ENCODE measurements around the gene TNFRSF19.
"Not testable (repeated sequence)": the region's sequence is repeated elsewhere in the genome, so short reads cannot be mapped to it uniquely, and the experiment has no call there.

The TNFRSF19 gene

GRCh38 chr13:23584275-23584674, 14.1 kb downstream of the TNFRSF19 start:
- Histone ChIP-seq H3K9me3 (ENCODE audit: control insufficient read depth, insufficient read depth, low read length) (no peaks in the 10 kb centered on the region), H3K36me3 (ENCODE audit: control insufficient read depth, insufficient read depth, low read length) (no peaks in the 10 kb centered on the region), H3K27me3 (ENCODE audit: control insufficient read depth, insufficient read depth, low read length) (peaks cover 17% of the 10 kb centered on the region), H3K4me3 (ENCODE audit: low read depth, low read length) (no peak overlapping the region), H3K9ac (ENCODE audit: low read depth, low read length) (no peak overlapping the region), H3K4me1 (ENCODE audit: control insufficient read depth, insufficient read depth, low read length) (peaks cover 10% of the 10 kb centered on the region), H3K27ac (ENCODE audit: low read depth, low read length) (no peak overlapping the region)

DNA sequence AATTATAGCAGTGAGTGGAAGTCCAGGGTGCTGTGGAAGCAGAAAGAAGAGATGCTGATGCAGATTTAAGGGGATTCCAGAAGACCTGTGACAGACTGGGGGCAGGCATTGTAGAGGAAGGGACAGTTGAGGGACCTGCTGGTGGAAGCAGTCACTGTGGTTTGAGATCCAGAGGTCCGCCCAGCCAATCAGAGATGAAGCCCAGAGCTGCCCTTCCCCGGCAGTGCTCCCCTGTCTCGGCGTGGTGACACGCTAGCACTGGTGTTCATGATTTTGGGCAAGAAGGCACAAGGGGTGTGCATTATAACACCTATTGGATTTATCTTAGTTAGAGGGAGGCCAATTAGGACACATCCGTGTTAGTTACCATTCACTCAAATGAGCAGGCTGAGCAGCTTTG, 16.1 kb downstream of the TNFRSF19 start:
- Histone ChIP-seq H3K9me3 (ENCODE audit: control insufficient read depth, insufficient read depth, low read length) (no peaks in the 10 kb centered on the region), H3K4me3 (ENCODE audit: low read depth, low read length) (no peak overlapping the region), H3K9ac (ENCODE audit: low read depth, low read length) (no peak overlapping the region), H3K4me1 (ENCODE audit: control insufficient read depth, insufficient read depth, low read length) (no peaks in the 10 kb centered on the region), H3K27me3 (ENCODE audit: control insufficient read depth, insufficient read depth, low read length) (no peaks in the 10 kb centered on the region), H3K27ac (ENCODE audit: low read depth, low read length) (no peak overlapping the region), H3K36me3 (ENCODE audit: control insufficient read depth, insufficient read depth, low read length) (no peaks in the 10 kb centered on the region)

DNA sequence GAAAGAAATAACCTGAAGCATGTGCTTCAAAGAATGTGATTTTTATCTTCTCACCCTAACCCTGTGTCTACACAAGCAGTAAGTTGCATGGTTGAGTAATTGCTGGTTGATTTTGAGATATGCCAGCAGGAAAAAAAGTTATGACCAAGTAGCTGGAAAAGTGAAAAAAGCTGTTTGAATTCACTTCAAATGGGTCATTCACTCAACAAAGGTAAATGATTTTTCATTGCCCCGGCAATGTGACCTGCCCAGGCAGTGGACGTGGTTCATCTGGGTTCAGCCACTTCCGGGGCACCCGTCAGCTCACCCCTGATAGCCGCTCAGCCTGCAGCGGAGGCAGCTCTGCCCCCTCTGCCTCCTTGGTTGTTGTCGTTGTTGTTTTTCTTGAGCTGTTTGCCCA, 18.5 kb downstream of the TNFRSF19 start:
- no peaks in the 10 kb centered on the region for H3K36me3 ChIP-seq (ENCODE audit: control insufficient read depth, insufficient read depth, low read length)
- H3K9ac ChIP-seq (ENCODE audit: low read depth, low read length), result no peak overlapping the region
- H3K27ac ChIP-seq (ENCODE audit: low read depth, low read length), result no peak overlapping the region
- H3K4me1 ChIP-seq (ENCODE audit: control insufficient read depth, insufficient read depth, low read length), result no peaks in the 10 kb centered on the region
- H3K27me3 ChIP-seq (ENCODE audit: control insufficient read depth, insufficient read depth, low read length), result no peaks in the 10 kb centered on the region
- H3K9me3 ChIP-seq (ENCODE audit: control insufficient read depth, insufficient read depth, low read length), result no peaks in the 10 kb centered on the region
- no peak overlapping the region for H3K4me3 ChIP-seq (ENCODE audit: low read depth, low read length)

DNA sequence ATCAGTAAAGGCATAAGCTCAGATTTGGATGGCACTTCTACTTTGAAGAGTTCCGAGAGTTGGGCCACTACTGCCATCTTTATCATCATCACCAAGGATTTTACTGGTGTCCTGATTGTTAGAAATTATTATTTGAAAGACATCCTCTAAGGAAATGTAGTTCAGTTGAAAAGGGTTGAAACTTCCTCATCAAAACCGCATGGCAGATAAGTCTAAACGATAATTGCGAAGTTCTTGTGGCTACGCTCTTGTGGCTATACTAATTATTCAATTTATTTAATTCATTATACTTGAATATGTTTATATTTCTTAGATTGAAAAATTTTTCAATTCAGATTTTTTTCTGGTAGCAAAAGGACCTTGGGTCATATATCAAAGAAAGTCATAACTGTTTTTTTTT, 22.4 kb downstream of the TNFRSF19 start:
- 0 out of 2 replicates have a peak, but pooled peaks cover 4% of the 10 kb centered on the region for H3K9me3 ChIP-seq (ENCODE audit: control insufficient read depth, insufficient read depth, low read length)

GRCh38 chr13:23593148-23593547, 22.9 kb downstream of the TNFRSF19 start:
- 0 out of 2 replicates have a peak, but pooled peaks cover 4% of the 10 kb centered on the region for H3K9me3 ChIP-seq (ENCODE audit: control insufficient read depth, insufficient read depth, low read length)
- no peak overlapping the region for H3K27ac ChIP-seq (ENCODE audit: low read depth, low read length)
- H3K36me3 ChIP-seq (ENCODE audit: control insufficient read depth, insufficient read depth, low read length), result no peaks in the 10 kb centered on the region
- H3K4me3 ChIP-seq (ENCODE audit: low read depth, low read length), result no peak overlapping the region
- no peaks in the 10 kb centered on the region for H3K4me1 ChIP-seq (ENCODE audit: control insufficient read depth, insufficient read depth, low read length)
- no peaks in the 10 kb centered on the region for H3K27me3 ChIP-seq (ENCODE audit: control insufficient read depth, insufficient read depth, low read length)
- H3K9ac ChIP-seq (ENCODE audit: low read depth, low read length), result no peak overlapping the region

More for the DNA sequence above, 22.4 kb downstream of the TNFRSF19 start:
- H3K27me3 ChIP-seq (ENCODE audit: control insufficient read depth, insufficient read depth, low read length), result no peaks in the 10 kb centered on the region
- H3K36me3 ChIP-seq (ENCODE audit: control insufficient read depth, insufficient read depth, low read length), result no peaks in the 10 kb centered on the region
- no peak overlapping the region for H3K27ac ChIP-seq (ENCODE audit: low read depth, low read length)
- no peak overlapping the region for H3K9ac ChIP-seq (ENCODE audit: low read depth, low read length)
- H3K4me3 ChIP-seq (ENCODE audit: low read depth, low read length), result no peak overlapping the region
- no peaks in the 10 kb centered on the region for H3K4me1 ChIP-seq (ENCODE audit: control insufficient read depth, insufficient read depth, low read length)

GRCh38 chr13:23594290-23594689, 24.1 kb downstream of the TNFRSF19 start:
- not testable (repeated sequence) for H3K9ac ChIP-seq (ENCODE audit: low read depth, low read length); H3K27me3 ChIP-seq (ENCODE audit: control insufficient read depth, insufficient read depth, low read length); H3K9me3 ChIP-seq (ENCODE audit: control insufficient read depth, insufficient read depth, low read length); H3K36me3 ChIP-seq (ENCODE audit: control insufficient read depth, insufficient read depth, low read length); H3K4me1 ChIP-seq (ENCODE audit: control insufficient read depth, insufficient read depth, low read length); H3K4me3 ChIP-seq (ENCODE audit: low read depth, low read length); H3K27ac ChIP-seq (ENCODE audit: low read depth, low read length)

DNA sequence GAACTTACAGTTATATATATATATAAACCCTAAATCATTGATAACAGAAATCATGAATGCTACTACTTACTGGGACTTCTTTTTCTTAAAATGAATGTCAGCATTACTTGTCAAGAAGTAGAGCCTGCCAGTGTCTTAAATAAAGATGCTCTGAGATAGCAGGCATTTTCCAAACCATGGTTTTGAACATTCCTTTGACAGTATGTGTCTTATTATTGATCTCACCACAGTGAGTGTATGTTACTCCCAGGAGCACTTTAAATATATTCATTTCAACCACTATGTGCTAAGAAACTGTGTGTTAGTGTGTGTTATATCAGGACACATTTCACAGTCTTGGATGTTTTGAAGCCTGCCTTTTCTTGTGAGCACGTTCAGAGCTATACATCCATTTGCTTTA, 28.2 kb downstream of the TNFRSF19 start:
- Histone ChIP-seq H3K27me3 (ENCODE audit: control insufficient read depth, insufficient read depth, low read length) (no peaks in the 10 kb centered on the region), H3K9me3 (ENCODE audit: control insufficient read depth, insufficient read depth, low read length) (peaks cover 9% of the 10 kb centered on the region; the same call in 1 of the 2 replicates), H3K36me3 (ENCODE audit: control insufficient read depth, insufficient read depth, low read length) (no peaks in the 10 kb centered on the region), H3K4me1 (ENCODE audit: control insufficient read depth, insufficient read depth, low read length) (peaks cover 28% of the 10 kb centered on the region), H3K4me3 (ENCODE audit: low read depth, low read length) (no peak overlapping the region), H3K27ac (ENCODE audit: low read depth, low read length) (peak overlapping the region; percentile 94), H3K9ac (ENCODE audit: low read depth, low read length) (no peak overlapping the region)

- Histone ChIP-seq H3K4me1 (ENCODE audit: control insufficient read depth, insufficient read depth, low read length) (peaks cover 28% of the 10 kb centered on the region), H3K9ac (ENCODE audit: low read depth, low read length) (peak overlapping the region; percentile 16; the same call in 1 of the 2 replicates), H3K27me3 (ENCODE audit: control insufficient read depth, insufficient read depth, low read length) (no peaks in the 10 kb centered on the region), H3K4me3 (ENCODE audit: low read depth, low read length) (0 out of 2 replicates have a peak overlapping the region, but pooled peaks have one; percentile 6), H3K9me3 (ENCODE audit: control insufficient read depth, insufficient read depth, low read length) (peaks cover 9% of the 10 kb centered on the region; the same call in 1 of the 2 replicates), H3K36me3 (ENCODE audit: control insufficient read depth, insufficient read depth, low read length) (no peaks in the 10 kb centered on the region), H3K27ac (ENCODE audit: low read depth, low read length) (peak overlapping the region; percentile 97)
These were observed 29.1 kb downstream of the TNFRSF19 start for GRCh38 chr13:23599083-23599925.

DNA sequence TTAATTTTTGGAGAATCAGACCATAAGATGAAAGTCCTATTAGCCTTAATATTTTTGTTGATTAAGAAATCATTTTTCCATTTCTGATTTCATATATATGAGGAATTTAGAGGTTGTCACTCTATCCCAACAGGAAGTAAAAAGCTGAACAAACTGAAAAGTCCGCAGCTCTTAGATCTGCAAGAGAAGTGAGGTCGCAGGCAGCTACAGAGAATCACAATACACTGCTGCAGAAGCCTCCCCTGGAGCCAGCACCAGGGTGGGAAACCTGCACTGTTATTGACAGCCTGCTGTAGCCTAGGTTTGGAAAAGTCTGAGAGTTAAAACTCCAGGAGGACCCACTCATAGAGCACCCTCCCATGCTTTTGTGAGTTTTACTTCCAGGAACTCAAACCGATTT, 29.9 kb downstream of the TNFRSF19 start:
- H3K4me1 ChIP-seq (ENCODE audit: control insufficient read depth, insufficient read depth, low read length), result peaks cover 28% of the 10 kb centered on the region
- no peaks in the 10 kb centered on the region for H3K27me3 ChIP-seq (ENCODE audit: control insufficient read depth, insufficient read depth, low read length)
- H3K9me3 ChIP-seq (ENCODE audit: control insufficient read depth, insufficient read depth, low read length), result peaks cover 5% of the 10 kb centered on the region; the same call in 1 of the 2 replicates
- H3K36me3 ChIP-seq (ENCODE audit: control insufficient read depth, insufficient read depth, low read length), result no peaks in the 10 kb centered on the region
- no peak overlapping the region for H3K4me3 ChIP-seq (ENCODE audit: low read depth, low read length)
- H3K9ac ChIP-seq (ENCODE audit: low read depth, low read length), result peak overlapping the region; percentile 15
- peak overlapping the region; percentile 97 for H3K27ac ChIP-seq (ENCODE audit: low read depth, low read length)

GRCh38 chr13:23600534-23600933, 30.3 kb downstream of the TNFRSF19 start:
- Histone ChIP-seq H3K9me3 (ENCODE audit: control insufficient read depth, insufficient read depth, low read length) (peaks cover 5% of the 10 kb centered on the region; the same call in 1 of the 2 replicates), H3K9ac (ENCODE audit: low read depth, low read length) (peak overlapping the region; percentile 6; the same call in 1 of the 2 replicates), H3K36me3 (ENCODE audit: control insufficient read depth, insufficient read depth, low read length) (no peaks in the 10 kb centered on the region), H3K27me3 (ENCODE audit: control insufficient read depth, insufficient read depth, low read length) (no peaks in the 10 kb centered on the region), H3K4me1 (ENCODE audit: control insufficient read depth, insufficient read depth, low read length) (peaks cover 28% of the 10 kb centered on the region), H3K27ac (ENCODE audit: low read depth, low read length) (peak overlapping the region; percentile 97), H3K4me3 (ENCODE audit: low read depth, low read length) (peak overlapping the region; percentile 3; the same call in 1 of the 2 replicates)

DNA sequence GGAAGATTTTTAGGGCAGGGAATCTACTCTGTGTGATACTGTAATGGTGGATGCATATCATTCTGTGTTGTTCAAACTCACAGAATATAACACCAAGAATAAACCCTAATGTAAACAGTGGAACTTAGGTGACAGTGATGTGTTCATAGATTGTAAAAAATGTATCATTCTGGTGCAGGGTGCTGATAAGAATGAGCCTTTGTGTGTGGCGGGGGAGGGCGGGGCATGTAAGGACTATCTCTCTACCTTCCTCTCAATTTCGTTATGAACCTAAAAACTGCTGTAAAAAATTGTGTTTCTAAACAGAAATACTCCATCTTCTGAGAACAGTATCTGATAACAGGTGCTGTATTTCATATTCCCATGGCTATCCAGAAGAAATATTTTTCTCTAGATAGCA, 35.6 kb downstream of the TNFRSF19 start:
- Histone ChIP-seq H3K4me1 (ENCODE audit: control insufficient read depth, insufficient read depth, low read length) (peaks cover 24% of the 10 kb centered on the region), H3K9me3 (ENCODE audit: control insufficient read depth, insufficient read depth, low read length) (peaks cover under 1% of the 10 kb centered on the region; the same call in 1 of the 2 replicates), H3K27me3 (ENCODE audit: control insufficient read depth, insufficient read depth, low read length) (no peaks in the 10 kb centered on the region), H3K27ac (ENCODE audit: low read depth, low read length) (no peak overlapping the region), H3K36me3 (ENCODE audit: control insufficient read depth, insufficient read depth, low read length) (no peaks in the 10 kb centered on the region), H3K9ac (ENCODE audit: low read depth, low read length) (no peak overlapping the region), H3K4me3 (ENCODE audit: low read depth, low read length) (no peak overlapping the region)
